ENCODE results near the gene TMEM238L. TPM values are rescaled to one million over a fixed set of nuclear protein-coding genes. Genes with fewer than 3 reads are reported as not detected.

The TMEM238L gene
- total and polyA plus RNA-seq, 2 of the 8 experiments (the other 6 are each of a cell fraction or from before 2014, with no cell fraction given): not detected

DNA sequence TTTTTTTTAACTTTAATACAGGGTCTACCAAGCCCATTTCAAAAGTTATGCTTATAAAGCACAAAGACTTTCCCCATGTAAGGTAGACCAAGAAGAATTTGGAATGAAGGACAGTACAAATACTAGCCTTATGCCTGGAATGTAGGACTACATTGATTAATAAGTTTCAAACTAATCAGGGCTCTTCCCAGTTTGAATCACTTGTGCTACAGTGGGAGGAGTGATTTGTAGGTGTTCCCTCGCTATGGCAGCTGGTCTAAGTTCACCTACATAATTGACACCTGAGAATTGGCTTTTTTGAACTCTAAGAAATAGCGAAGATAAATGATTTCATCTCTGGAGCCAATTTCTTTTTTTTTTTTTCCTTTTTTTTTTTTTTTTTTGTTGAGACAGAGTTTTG lies 18.6 kb downstream of the TMEM238L start (continued):
- TF ChIP-seq EP300 (IDR thresholded peaks at IDR 0.05; ENCODE audit: borderline replicate concordance in 1 of 2, low read depth in 2 of 2, low read length in 2 of 2) (no peak), POLR2AphosphoS5 (IDR thresholded peaks at IDR 0.05; ENCODE audit: low read depth, low read length) (no peak), KDM1A (IDR thresholded peaks at IDR 0.05; ENCODE audit: borderline replicate concordance, low read length) (no peak), POLR2A (IDR thresholded peaks at IDR 0.05; ENCODE audit: control extremely low read depth in 1 of 2, low read depth in 2 of 2, low read length in 2 of 2) (no peak), JUN (IDR thresholded peaks at IDR 0.05; ENCODE audit: low read depth, low read length) (no peak), BACH1 (IDR thresholded peaks at IDR 0.05; ENCODE audit: low read length) (no peak)
- TF ChIP-seq, protein P1, sequence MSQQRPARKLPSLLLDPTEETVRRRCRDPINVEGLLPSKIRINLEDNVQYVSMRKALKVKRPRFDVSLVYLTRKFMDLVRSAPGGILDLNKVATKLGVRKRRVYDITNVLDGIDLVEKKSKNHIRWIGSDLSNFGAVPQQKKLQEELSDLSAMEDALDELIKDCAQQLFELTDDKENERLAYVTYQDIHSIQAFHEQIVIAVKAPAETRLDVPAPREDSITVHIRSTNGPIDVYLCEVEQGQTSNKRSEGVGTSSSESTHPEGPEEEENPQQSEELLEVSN (IDR thresholded peaks at IDR 0.05): no peak
